ENCODE measurements around the gene BCL6. TPM values are rescaled to one million over a fixed set of nuclear protein-coding genes. Genes with fewer than 3 reads are reported as not detected.

Gene BCL6
- total RNA-seq, 1 experiment from 2014 or later: 35.1 TPM

- Mint-ChIP-seq H3K27me3 (ENCODE audit: unreplicated experiment) (peaks cover 62% of the 10 kb centered on the region), H3K4me1 (ENCODE audit: low read depth, unreplicated experiment) (peaks cover 15% of the 10 kb centered on the region), H3K36me3 (ENCODE audit: insufficient read depth, unreplicated experiment) (no peaks in the 10 kb centered on the region), H3K4me3 (ENCODE audit: low read depth, unreplicated experiment) (no peak overlapping the region), H3K9me3 (ENCODE audit: low read depth, unreplicated experiment) (no peaks in the 10 kb centered on the region), H3K27ac (ENCODE audit: unreplicated experiment) (no peak overlapping the region)
- TF ChIP-seq, protein P1, sequence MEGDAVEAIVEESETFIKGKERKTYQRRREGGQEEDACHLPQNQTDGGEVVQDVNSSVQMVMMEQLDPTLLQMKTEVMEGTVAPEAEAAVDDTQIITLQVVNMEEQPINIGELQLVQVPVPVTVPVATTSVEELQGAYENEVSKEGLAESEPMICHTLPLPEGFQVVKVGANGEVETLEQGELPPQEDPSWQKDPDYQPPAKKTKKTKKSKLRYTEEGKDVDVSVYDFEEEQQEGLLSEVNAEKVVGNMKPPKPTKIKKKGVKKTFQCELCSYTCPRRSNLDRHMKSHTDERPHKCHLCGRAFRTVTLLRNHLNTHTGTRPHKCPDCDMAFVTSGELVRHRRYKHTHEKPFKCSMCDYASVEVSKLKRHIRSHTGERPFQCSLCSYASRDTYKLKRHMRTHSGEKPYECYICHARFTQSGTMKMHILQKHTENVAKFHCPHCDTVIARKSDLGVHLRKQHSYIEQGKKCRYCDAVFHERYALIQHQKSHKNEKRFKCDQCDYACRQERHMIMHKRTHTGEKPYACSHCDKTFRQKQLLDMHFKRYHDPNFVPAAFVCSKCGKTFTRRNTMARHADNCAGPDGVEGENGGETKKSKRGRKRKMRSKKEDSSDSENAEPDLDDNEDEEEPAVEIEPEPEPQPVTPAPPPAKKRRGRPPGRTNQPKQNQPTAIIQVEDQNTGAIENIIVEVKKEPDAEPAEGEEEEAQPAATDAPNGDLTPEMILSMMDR (IDR thresholded peaks at IDR 0.05; ENCODE audit: unreplicated experiment): no peak
- CTCF ChIA-PET: interaction anchor here (0.6 to 9.2 kb wide), 5 partner anchors 9 to 512 kb away, joined by 3 to 395 read pairs (median 3); no protein-coding TSS in a partner anchor
- intact Hi-C loops (cut with micrococcal nuclease; ENCODE audit: unreplicated experiment): loop anchor here (5.0 to 10.0 kb wide), 2 partner anchors 110 to 833 kb away; partner anchors contain the start of gene ADIPOQ
- BruUV-seq (replicated peaks): no TSS peak
- no peak for DNase-seq
These were observed 67.7 kb downstream of the BCL6 start for GRCh38 chr3:187677604-187678003.

- no peaks in the 10 kb centered on the region for H3K9me3 Mint-ChIP-seq (ENCODE audit: low read depth, unreplicated experiment)
- intact Hi-C loops (cut with micrococcal nuclease; ENCODE audit: unreplicated experiment): loop anchor here (10.0 kb wide), 1 partner anchor 828 kb away; the partner anchor contains the start of gene ADIPOQ
- CTCF ChIA-PET: no interaction called here
- H3K4me1 Mint-ChIP-seq (ENCODE audit: low read depth, unreplicated experiment): no peaks in the 10 kb centered on the region
- H3K27ac Mint-ChIP-seq (ENCODE audit: unreplicated experiment): no peak overlapping the region
- no TSS peak for BruUV-seq (replicated peaks)
- H3K27me3 Mint-ChIP-seq (ENCODE audit: unreplicated experiment): peaks cover 78% of the 10 kb centered on the region
- no peaks in the 10 kb centered on the region for H3K36me3 Mint-ChIP-seq (ENCODE audit: insufficient read depth, unreplicated experiment)
- H3K4me3 Mint-ChIP-seq (ENCODE audit: low read depth, unreplicated experiment): no peak overlapping the region
- TF ChIP-seq, protein P1 (IDR thresholded peaks at IDR 0.05; ENCODE audit: unreplicated experiment): no peak
- DNase-seq: no peak
These were observed 72.3 kb downstream of the BCL6 start for GRCh38 chr3:187673012-187673411.

Other genes with a start within 250 kb of the BCL6 start
- not detected in 2 replicates for gene SST, start 75.1 kb downstream of the BCL6 start, total RNA-seq (2022)
- gene RTP2, start 42.9 kb downstream of the BCL6 start, total RNA-seq (2022): not detected in 2 replicates

Measured in Calu3 (cell line).